NOMO-1 treated with dmso at 0.1 percent for 144 hours (cell line): ENCODE data around the gene ARL4A.

ENCODE experiments used
- DNase-seq: peaks from one replicate; lab custom pipeline; 2025; ENCODE audit not compliant: unreplicated experiment; lab: John Stamatoyannopoulos, UW

The ARL4A gene

GRCh38 chr7:12722636-12723605, 35.5 kb downstream of the ARL4A start:
- DNase-seq, result no peak

- DNase-seq, result no peak
Measured at GRCh38 chr7:12725575-12726316, 38.3 kb downstream of the ARL4A start.

- DNase-seq, result no peak
Measured at GRCh38 chr7:12726908-12727307, 39.5 kb downstream of the ARL4A start.

DNA sequence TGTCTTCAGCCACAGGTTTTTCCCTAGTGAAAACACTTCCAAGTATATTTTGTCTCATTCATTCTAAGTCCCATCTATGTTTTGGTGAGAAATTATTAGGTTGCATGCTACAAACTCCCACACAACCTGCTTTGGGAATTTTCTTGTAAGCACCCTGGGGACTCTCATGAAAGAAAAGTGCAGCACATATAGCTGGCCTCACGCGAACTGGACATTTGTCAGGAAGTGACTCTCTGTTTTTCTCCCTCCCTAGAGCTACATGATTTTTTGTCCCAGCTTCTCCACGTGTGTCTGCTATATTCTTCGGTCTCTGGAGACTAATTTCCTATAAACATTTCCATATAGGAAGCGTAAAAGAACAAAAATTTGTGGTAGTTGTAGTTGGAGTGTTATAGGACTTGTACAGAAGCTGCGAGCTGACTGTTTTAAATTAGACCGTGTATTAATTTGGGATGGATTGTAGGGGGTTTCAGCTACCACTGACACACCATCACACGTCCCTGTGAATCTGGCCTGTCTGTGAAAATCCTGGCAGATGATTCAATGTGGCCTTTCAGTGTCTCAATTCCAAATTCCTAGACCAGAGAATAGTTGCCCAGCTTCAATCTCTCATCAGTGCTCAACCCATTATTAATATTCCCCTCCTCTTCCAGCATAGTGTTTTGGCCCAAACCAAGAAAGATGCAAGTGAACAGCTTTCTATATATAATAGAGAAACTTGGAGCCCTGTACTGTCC, 40.2 kb downstream of the ARL4A start:
- no peak for DNase-seq

- DNase-seq, result no peak
Measured at GRCh38 chr7:12728192-12728538, 40.7 kb downstream of the ARL4A start.

DNA sequence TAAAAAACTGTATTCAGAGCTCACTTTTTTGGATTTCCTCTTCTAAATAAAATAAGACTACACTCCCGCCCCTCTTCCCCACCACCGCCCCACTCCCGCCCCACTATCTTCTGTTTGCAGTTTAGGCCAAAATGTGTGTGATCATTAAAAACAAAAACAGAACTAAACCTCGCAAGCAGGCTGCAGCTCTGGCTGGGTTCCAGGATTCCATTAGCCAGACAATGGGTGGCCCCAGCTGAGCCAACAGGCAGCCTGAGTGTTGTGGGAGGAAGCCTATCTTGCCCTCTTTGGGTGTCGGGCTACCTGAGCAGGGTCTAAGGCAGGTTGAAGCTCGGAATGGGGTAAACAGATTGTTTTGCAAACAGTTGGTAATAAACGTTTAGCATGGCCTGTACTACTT, 41.7 kb downstream of the ARL4A start:
- no peak for DNase-seq

DNA sequence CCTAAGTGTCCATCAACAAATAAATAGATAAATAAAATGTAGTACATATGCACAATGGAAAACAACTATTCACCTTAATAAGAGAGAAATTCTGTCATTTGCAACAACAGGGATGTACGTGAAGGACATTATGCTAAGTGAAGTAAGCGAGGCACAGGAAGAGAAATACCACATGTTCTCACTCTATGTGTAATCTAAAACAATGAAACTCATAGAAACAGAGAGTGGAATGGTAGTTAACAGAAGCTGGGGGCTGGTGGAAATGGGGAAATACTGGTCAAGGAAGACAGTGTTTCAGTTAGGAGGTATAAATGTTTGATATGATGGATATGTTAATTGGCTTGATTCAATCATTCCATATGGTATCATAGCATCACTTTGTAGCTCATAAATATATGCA, 43.1 kb downstream of the ARL4A start:
- no peak for DNase-seq

DNA sequence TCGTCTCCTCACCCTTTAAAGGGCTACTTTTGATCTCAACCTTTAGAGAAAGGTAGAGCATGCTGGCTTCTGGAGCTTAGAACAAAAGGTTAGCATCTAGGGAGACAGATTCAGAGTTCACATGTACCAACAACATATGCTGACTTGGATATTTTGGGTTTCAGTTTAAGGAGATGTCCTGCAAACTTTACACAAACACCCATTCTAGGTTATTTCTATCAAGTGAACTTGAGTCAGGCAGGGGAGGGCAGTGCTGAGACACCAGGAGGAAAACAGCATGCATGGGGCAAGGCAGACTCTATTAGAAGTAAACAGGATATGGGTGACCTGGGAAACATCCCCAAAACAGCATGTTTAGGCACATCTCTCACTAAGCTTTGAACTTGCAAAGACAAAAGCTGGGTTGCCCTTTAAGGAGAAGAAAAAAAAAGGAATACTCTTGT, 43.8 kb downstream of the ARL4A start:
- DNase-seq, result no peak

DNA sequence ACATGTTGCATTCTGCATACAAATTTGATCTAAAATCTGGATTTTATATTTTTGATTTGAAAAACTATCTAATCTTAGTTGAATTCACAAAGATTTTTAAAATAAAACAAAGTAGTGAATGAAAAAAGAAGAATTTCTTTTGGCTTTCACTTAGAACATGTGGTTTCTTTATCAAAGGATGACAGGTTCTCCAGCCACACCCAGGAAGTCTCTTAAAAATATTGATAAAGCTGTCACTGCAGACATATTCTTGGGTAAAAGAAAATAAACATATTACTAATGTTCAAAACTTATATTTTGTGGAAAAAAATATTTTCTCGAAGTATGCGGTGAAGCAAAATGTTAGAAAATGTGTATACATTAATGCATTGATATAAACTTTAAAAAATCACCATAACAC, 44.3 kb downstream of the ARL4A start:
- no peak for DNase-seq

- no peak for DNase-seq
Measured at GRCh38 chr7:12732428-12732827, 45.0 kb downstream of the ARL4A start.

DNA sequence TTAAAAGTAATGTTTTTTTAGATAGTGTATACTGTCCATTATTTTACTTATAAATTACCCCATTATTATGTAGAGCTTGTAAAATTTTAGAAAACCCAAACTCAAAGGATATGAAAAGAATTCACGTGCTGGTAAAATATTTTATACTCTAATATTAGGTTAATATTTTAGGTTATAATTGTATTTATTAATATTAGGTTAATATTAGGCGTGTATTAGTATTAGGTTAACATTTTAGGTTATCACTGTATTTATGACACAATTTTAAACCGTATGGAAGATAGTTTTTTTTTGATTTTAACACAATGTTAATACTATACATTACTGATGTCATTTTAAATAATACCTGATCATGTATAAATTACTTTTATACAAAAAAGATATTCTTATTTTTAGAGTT, 48.5 kb downstream of the ARL4A start:
- DNase-seq, result no peak

GRCh38 chr7:12737373-12737772, 49.9 kb downstream of the ARL4A start:
- DNase-seq, result no peak

DNA sequence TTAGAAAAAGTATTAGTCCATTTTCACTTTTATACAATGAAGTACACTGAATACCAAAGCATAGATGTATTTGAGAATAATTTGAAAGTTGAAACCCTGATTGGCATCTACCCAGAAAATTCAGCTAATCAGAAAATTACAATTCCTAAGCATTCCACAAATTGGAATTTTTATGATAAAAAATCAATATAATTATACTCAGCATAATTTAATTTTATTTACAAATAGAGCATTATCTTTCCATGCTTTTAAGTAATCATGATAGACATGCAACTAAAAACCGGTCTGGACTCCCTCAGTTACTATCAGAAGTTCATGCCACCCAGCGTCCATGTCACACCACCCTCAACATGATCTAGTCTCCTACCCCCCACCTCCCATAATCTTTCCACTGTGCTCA, 50.4 kb downstream of the ARL4A start:
- DNase-seq, result no peak

DNA sequence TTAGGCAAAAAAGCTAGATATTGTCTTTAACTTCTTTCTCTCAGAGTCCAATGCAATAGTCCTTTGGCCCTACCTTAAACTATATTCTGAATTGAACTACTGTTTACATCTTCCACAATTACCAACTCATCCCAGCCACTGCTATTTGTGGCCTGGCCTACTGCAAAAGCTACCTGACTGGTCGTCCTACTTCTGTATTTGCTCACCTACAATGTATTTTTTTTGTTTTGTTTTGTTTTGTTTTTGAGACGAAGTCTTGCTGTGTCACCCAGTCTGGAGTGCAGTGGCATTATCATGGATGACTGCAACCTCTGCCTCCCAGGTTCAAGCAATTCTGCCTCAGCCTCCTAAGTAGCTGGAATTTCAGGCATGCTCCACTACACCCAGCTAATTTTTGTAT, 51.2 kb downstream of the ARL4A start:
- DNase-seq, result no peak
